ENCODE results near the gene KRTAP19-4.

The KRTAP19-4 gene

DNA sequence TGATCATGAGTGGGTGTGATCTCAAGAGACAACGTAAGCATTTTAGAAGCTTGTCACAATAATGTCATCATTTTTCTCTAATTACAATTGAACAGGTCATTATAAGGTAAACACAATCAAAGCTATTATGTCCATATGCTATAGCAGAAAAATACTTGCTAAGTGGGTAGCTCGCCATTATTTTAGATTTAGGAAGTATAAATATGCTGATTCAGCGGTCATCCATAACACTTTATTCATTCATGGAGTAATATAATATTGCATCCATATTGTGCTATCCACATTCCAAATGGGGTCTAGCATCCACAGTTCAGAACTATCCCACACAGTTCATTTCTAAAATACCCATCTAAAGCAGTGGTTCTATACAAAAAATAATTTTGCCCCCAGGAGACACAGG is 48.5 kb downstream of the KRTAP19-4 start:
- no peak overlapping the region for H2AFZ ChIP-seq (ENCODE audit: low read depth, low read length, severe bottlenecking)
- H3K27me3 ChIP-seq (ENCODE audit: low read length) = no peaks in the 10 kb centered on the region
- no peak overlapping the region for H3K4me3 ChIP-seq (ENCODE audit: insufficient read depth, low read length, poor library complexity, severe bottlenecking)
- no peaks in the 10 kb centered on the region for H3K36me3 ChIP-seq (ENCODE audit: low read length)
- H3K9me3 ChIP-seq (ENCODE audit: insufficient read depth, low read length) = no peaks in the 10 kb centered on the region
- no peaks in the 10 kb centered on the region for H4K20me1 ChIP-seq (ENCODE audit: low read depth, low read length)
- H3K79me2 ChIP-seq (ENCODE audit: insufficient read depth, low read length) = no peaks in the 10 kb centered on the region
- H3K9ac ChIP-seq (ENCODE audit: low read length) = no peak overlapping the region
- H3K4me2 ChIP-seq (ENCODE audit: low read depth, low read length, poor library complexity, severe bottlenecking) = no peak overlapping the region
- no peaks in the 10 kb centered on the region for H3K9me2 ChIP-seq (replicated peaks; ENCODE audit: insufficient read depth, low read length)
- H3K27ac ChIP-seq (ENCODE audit: low read depth, low read length) = no peak overlapping the region
- H3F3A ChIP-seq (ENCODE audit: insufficient read depth) = no peaks in the 10 kb centered on the region
- TF ChIP-seq EZH2phosphoT487 (conservative IDR thresholded peaks at IDR 0.05; ENCODE audit: low read length) = no peak
- TF ChIP-seq, protein P1, sequence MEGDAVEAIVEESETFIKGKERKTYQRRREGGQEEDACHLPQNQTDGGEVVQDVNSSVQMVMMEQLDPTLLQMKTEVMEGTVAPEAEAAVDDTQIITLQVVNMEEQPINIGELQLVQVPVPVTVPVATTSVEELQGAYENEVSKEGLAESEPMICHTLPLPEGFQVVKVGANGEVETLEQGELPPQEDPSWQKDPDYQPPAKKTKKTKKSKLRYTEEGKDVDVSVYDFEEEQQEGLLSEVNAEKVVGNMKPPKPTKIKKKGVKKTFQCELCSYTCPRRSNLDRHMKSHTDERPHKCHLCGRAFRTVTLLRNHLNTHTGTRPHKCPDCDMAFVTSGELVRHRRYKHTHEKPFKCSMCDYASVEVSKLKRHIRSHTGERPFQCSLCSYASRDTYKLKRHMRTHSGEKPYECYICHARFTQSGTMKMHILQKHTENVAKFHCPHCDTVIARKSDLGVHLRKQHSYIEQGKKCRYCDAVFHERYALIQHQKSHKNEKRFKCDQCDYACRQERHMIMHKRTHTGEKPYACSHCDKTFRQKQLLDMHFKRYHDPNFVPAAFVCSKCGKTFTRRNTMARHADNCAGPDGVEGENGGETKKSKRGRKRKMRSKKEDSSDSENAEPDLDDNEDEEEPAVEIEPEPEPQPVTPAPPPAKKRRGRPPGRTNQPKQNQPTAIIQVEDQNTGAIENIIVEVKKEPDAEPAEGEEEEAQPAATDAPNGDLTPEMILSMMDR (IDR thresholded peaks at IDR 0.05; ENCODE audit: insufficient read depth, low read length, poor library complexity, severe bottlenecking) = no peak

DNA sequence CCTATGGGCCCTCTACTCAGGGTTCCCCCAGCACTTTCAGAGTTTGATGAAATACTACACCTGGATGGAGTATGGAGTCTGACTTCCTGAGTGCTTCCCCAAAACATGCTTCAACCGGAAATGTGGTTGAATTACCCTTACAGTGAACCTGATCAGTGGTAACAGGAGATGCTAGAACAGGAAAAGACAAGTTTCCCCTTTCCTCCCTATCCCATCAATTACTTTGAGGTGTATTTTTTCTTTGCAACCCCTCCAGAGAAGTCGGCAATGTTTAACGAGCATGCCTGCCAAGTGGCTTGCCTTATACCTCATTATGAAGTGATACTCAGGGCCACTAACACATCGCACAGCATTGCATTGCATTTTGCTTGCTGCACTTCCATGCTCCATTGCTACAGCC is 49.9 kb downstream of the KRTAP19-4 start:
- Histone ChIP-seq H3K9me2 (replicated peaks; ENCODE audit: insufficient read depth, low read length) (no peaks in the 10 kb centered on the region), H3K4me3 (ENCODE audit: insufficient read depth, low read length, poor library complexity, severe bottlenecking) (no peak overlapping the region), H3K79me2 (ENCODE audit: insufficient read depth, low read length) (no peaks in the 10 kb centered on the region), H3F3A (ENCODE audit: insufficient read depth) (no peaks in the 10 kb centered on the region), H3K36me3 (ENCODE audit: low read length) (no peaks in the 10 kb centered on the region), H3K27me3 (ENCODE audit: low read length) (no peaks in the 10 kb centered on the region), H3K9me3 (ENCODE audit: insufficient read depth, low read length) (no peaks in the 10 kb centered on the region), H3K27ac (ENCODE audit: low read depth, low read length) (no peak overlapping the region), H2AFZ (ENCODE audit: low read depth, low read length, severe bottlenecking) (no peak overlapping the region), H3K4me2 (ENCODE audit: low read depth, low read length, poor library complexity, severe bottlenecking) (no peak overlapping the region), H4K20me1 (ENCODE audit: low read depth, low read length) (no peaks in the 10 kb centered on the region), H3K9ac (ENCODE audit: low read length) (no peak overlapping the region)
- TF ChIP-seq, protein P1 (IDR thresholded peaks at IDR 0.05; ENCODE audit: insufficient read depth, low read length, poor library complexity, severe bottlenecking) = no peak
- TF ChIP-seq EZH2phosphoT487 (conservative IDR thresholded peaks at IDR 0.05; ENCODE audit: low read length) = no peak

Measured in SU-DHL-6 (cell line).